Testis (tissue), 3 donors: ENCODE measurements around the gene AP1M2. TPM values are rescaled to one million over a fixed set of nuclear protein-coding genes. Genes with fewer than 3 reads are reported as not detected.

ENCODE experiments used
- DNase-seq: peaks from one replicate; pipeline ENCODE4 v3.0.0-alpha.2; 2019
- H3K27ac ChIP-seq, 2 donors: fragments of 200-600 bp; sonication (generic); one replicate each; pipeline ENCODE4 v1.5.1; 2019
- H3K27me3 ChIP-seq: fragments of 200-600 bp; sonication (generic); one replicate; pipeline ENCODE4 v1.5.1; 2019
- H3K36me3 ChIP-seq: fragments of 200-600 bp; sonication (generic); one replicate; pipeline ENCODE4 v1.5.1; 2017; ENCODE audit warnings: low read depth; ENCODE audit errors: missing control alignments
- H3K4me1 ChIP-seq: fragments of 200-600 bp; sonication (generic); one replicate; pipeline ENCODE4 v1.5.1; 2019
- H3K4me3 ChIP-seq, 2 donors: fragments of 200-600 bp; sonication (generic); one replicate each; pipeline ENCODE4 v1.5.1; 2017 to 2019
- H3K9me3 ChIP-seq: fragments of 200-600 bp; sonication (generic); one replicate; pipeline ENCODE4 v1.5.1; 2017
- CTCF ChIP-seq, 3 experiments: fragments of 450-650 bp in 2 of 3; fragments of 200-600 bp in 1 of 3; sonication (generic) in 1 of 3; IDR thresholded peaks; one replicate each; pipeline ENCODE4 v1.5.1; 2016 to 2019; ENCODE audit warnings: antibody characterized with exemption in 3 of 3, mild to moderate bottlenecking in 2 of 3, moderate library complexity in 1 of 3
- POLR2A ChIP-seq: fragments of 450-650 bp; IDR thresholded peaks from one replicate; pipeline ENCODE4 v1.6.1; 2017; ENCODE audit warnings: antibody characterized with exemption, mild to moderate bottlenecking, moderate library complexity
- WGBS, 2 donors: methylation state at CpG; one replicate each; pipeline ENCODE4 v1.1.5; 2018; 5-methylcytosine and 5-hydroxymethylcytosine counted together
- intact Hi-C: fragments of 100-400 bp; cut with DNase I; formaldehyde crosslinking; loops from one replicate; pipeline ENCODE4 v1.15.1; 2023; ENCODE audit warnings: low total_unique reads
- polyA plus RNA-seq: library from polyadenylated mRNA; stranded (reverse); fragments of 350-450 nt; fragmentation: Illumina TruSeq; extraction: RNeasy Lipid Tissue Mini Kit (QIAGEN cat#74804); gene quantifications from one replicate; pipeline ENCODE4 v1.2.3, GENCODE V29; 2014; ENCODE audit warnings: low read depth, low replicate concordance; ENCODE audit not compliant: insufficient read depth
- total RNA-seq, 2 donors: library from RNA; depleted of rRNA; stranded (reverse); fragments of >200 nt; gene quantifications; one replicate each; pipeline ENCODE4 v1.2.3, GENCODE V29; 2016

Gene AP1M2
- total and polyA plus RNA-seq, 3 donors from 2014 or later: 6.9 to 23.3 (median 7.7) TPM

- Histone ChIP-seq H3K27ac (no peak overlapping the region), H3K36me3 (no peaks in the 10 kb centered on the region), H3K4me3 (no peak overlapping the region), H3K4me1 (peaks cover 22% of the 10 kb centered on the region), H3K27me3 (no peaks in the 10 kb centered on the region), H3K9me3 (no peaks in the 10 kb centered on the region)
- WGBS, 2 donors: 94 to 95% methylated on average over 8 of the region's 8 CpGs
- intact Hi-C loops: no loop called here
- DNase-seq: no peak
- TF ChIP-seq CTCF (IDR thresholded peaks at IDR 0.05) (no peak), POLR2A (no peak)
Observed at GRCh38 chr19:10621966-10622365, 34.9 kb upstream of the AP1M2 start.

- H3K36me3 ChIP-seq: no peaks in the 10 kb centered on the region
- H3K4me1 ChIP-seq: peaks cover 18% of the 10 kb centered on the region
- no peak overlapping the region for H3K27ac ChIP-seq
- no peak overlapping the region for H3K4me3 ChIP-seq
- no peaks in the 10 kb centered on the region for H3K27me3 ChIP-seq
- intact Hi-C loops: no loop called here
- TF ChIP-seq CTCF (IDR thresholded peaks at IDR 0.05) (no peak), POLR2A (no peak)
- no peaks in the 10 kb centered on the region for H3K9me3 ChIP-seq
- DNase-seq: no peak
- 81 to 83% methylated on average over 4 of the region's 4 CpGs for WGBS, 2 donors
Observed at GRCh38 chr19:10620786-10621185, 33.7 kb upstream of the AP1M2 start.

- Histone ChIP-seq H3K36me3 (no peaks in the 10 kb centered on the region), H3K9me3 (no peaks in the 10 kb centered on the region), H3K27me3 (no peaks in the 10 kb centered on the region), H3K4me1 (peaks cover 13% of the 10 kb centered on the region), H3K4me3 (no peak overlapping the region), H3K27ac (peak overlapping the region in 1 of 2 donors; percentile 14)
- DNase-seq: no peak
- TF ChIP-seq CTCF (IDR thresholded peaks at IDR 0.05): no peak
- no peak for TF ChIP-seq POLR2A
- WGBS, 2 donors: 89 to 94% methylated on average over 4 to 8 of the region's 8 CpGs
- intact Hi-C loops: no loop called here
Observed at GRCh38 chr19:10618846-10619245, 31.7 kb upstream of the AP1M2 start.

GRCh38 chr19:10617409-10618121, 30.5 kb upstream of the AP1M2 start:
- no peaks in the 10 kb centered on the region for H3K27me3 ChIP-seq
- intact Hi-C loops: no loop called here
- 59 to 78% methylated on average over 15 of the region's 15 CpGs for WGBS, 2 donors
- H3K4me3 ChIP-seq: no peak overlapping the region
- no peaks in the 10 kb centered on the region for H3K36me3 ChIP-seq
- H3K4me1 ChIP-seq: peaks cover 26% of the 10 kb centered on the region
- H3K9me3 ChIP-seq: no peaks in the 10 kb centered on the region
- no peak for TF ChIP-seq POLR2A
- TF ChIP-seq CTCF (IDR thresholded peaks at IDR 0.05): no peak
- H3K27ac ChIP-seq: peak overlapping the region; percentile 55 to 75
- no peak for DNase-seq
